ENCODE results near the gene TPST2. TPM values are rescaled to one million over a fixed set of nuclear protein-coding genes. Genes with fewer than 3 reads are reported as not detected.
A peak's percentile ranks its signal among the peaks of the same experiment; 100 is the strongest.

Gene TPST2
- total and polyA plus RNA-seq, 9 of the 15 experiments (the other 6 are each of a cell fraction or from before 2014, with no cell fraction given), result 14.2 to 123 (median 60.1) TPM

- TF ChIP-seq, protein P1, sequence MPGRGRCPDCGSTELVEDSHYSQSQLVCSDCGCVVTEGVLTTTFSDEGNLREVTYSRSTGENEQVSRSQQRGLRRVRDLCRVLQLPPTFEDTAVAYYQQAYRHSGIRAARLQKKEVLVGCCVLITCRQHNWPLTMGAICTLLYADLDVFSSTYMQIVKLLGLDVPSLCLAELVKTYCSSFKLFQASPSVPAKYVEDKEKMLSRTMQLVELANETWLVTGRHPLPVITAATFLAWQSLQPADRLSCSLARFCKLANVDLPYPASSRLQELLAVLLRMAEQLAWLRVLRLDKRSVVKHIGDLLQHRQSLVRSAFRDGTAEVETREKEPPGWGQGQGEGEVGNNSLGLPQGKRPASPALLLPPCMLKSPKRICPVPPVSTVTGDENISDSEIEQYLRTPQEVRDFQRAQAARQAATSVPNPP (IDR thresholded peaks at IDR 0.05; ENCODE audit: borderline replicate concordance, insufficient read depth, insufficient read length), result no peak
- TF ChIP-seq CREM (IDR thresholded peaks at IDR 0.05; ENCODE audit: low read depth) (peak; percentile 34; the same call in 1 of the 2 replicates), SMAD3 (CRISPR knock-in tag; conservative IDR thresholded peaks at IDR 0.05) (0 out of 2 replicates have a peak, but pooled peaks have one; percentile 47), PPARD (CRISPR knock-in tag; IDR thresholded peaks at IDR 0.05) (no peak), TAF9B (IDR thresholded peaks at IDR 0.05; ENCODE audit: partially characterized antibody) (peak; percentile 65), FOXK2 (conservative IDR thresholded peaks at IDR 0.05 in 1 of 2, IDR thresholded peaks at IDR 0.05 in 1 of 2; ENCODE audit: low read depth in 2 of 2) (peak; percentile 30 to 52; a peak in 2 of 4 replicates), LEF1 (IDR thresholded peaks at IDR 0.05) (peak; percentile 97), PBX2 (CRISPR knock-in tag; IDR thresholded peaks at IDR 0.05; ENCODE audit: low read depth) (no peak), PBX2 (tag; conservative IDR thresholded peaks at IDR 0.05; ENCODE audit: low read depth) (peak; percentile 11; the same call in 1 of the 2 replicates), ATF6 (CRISPR knock-in tag; IDR thresholded peaks at IDR 0.05) (no peak), FOXA3 (CRISPR knock-in tag; conservative IDR thresholded peaks at IDR 0.05 in 1 of 2, IDR thresholded peaks at IDR 0.05 in 1 of 2) (no peak), ZMIZ1 (IDR thresholded peaks at IDR 0.05; ENCODE audit: low read depth in 2 of 2, low read length in 2 of 2) (peak in 1 of 2 experiments; percentile 88; a peak in 2 of 4 replicates), RHOXF2B (CRISPR knock-in tag; conservative IDR thresholded peaks at IDR 0.05) (no peak)
- TF ChIP-seq, protein P2, sequence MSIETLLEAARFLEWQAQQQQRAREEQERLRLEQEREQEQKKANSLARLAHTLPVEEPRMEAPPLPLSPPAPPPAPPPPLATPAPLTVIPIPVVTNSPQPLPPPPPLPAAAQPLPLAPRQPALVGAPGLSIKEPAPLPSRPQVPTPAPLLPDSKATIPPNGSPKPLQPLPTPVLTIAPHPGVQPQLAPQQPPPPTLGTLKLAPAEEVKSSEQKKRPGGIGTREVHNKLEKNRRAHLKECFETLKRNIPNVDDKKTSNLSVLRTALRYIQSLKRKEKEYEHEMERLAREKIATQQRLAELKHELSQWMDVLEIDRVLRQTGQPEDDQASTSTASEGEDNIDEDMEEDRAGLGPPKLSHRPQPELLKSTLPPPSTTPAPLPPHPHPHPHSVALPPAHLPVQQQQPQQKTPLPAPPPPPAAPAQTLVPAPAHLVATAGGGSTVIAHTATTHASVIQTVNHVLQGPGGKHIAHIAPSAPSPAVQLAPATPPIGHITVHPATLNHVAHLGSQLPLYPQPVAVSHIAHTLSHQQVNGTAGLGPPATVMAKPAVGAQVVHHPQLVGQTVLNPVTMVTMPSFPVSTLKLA (conservative IDR thresholded peaks at IDR 0.05), result peak; percentile 20 to 59; a peak in 2 of 4 replicates
These were observed 42.7 kb upstream of the TPST2 start (continued) for GRCh38 chr22:26632422-26633155.
